Measurements from ENCODE around the gene SLC34A2.

SLC34A2 gene

GRCh38 chr4:25638806-25639205, 16.8 kb upstream of the SLC34A2 start:
- no peaks in the 10 kb centered on the region for H3K9me3 ChIP-seq (ENCODE audit: control extremely low read depth in 1 of 5, control insufficient read depth in 4 of 5, insufficient read depth in 2 of 5, low read depth in 1 of 5, low read length in 4 of 5)
- H3K4me1 ChIP-seq (ENCODE audit: control extremely low read depth in 1 of 4, control insufficient read depth in 4 of 4, insufficient read depth in 4 of 4, low read length in 3 of 4) = no peaks in the 10 kb centered on the region
- ChIA-PET CTCF (no interaction called here), POLR2A (no interaction called here)
- H3K36me3 ChIP-seq (ENCODE audit: control insufficient read depth in 4 of 4, insufficient read depth in 4 of 4, low read length in 3 of 4) = no peaks in the 10 kb centered on the region
- no peak overlapping the region for H3K27ac ChIP-seq (ENCODE audit: insufficient read depth in 1 of 2, low read depth in 1 of 2, low read length in 2 of 2, poor library complexity in 1 of 2, severe bottlenecking in 2 of 2)
- 100% methylated on average over 1 of the region's 4 CpGs for WGBS (ENCODE audit: insufficient coverage)
- H3K4me3 ChIP-seq (ENCODE audit: control insufficient read depth in 1 of 7, extremely low read depth in 1 of 7, insufficient read depth in 4 of 7, low read depth in 2 of 7, low read length in 6 of 7) = no peak overlapping the region
- H3K27me3 ChIP-seq (replicated peaks in 2 of 5; ENCODE audit: control insufficient read depth in 4 of 5, insufficient read depth in 5 of 5, low read length in 4 of 5) = no peaks in the 10 kb centered on the region
- no peak for DNase-seq

DNA sequence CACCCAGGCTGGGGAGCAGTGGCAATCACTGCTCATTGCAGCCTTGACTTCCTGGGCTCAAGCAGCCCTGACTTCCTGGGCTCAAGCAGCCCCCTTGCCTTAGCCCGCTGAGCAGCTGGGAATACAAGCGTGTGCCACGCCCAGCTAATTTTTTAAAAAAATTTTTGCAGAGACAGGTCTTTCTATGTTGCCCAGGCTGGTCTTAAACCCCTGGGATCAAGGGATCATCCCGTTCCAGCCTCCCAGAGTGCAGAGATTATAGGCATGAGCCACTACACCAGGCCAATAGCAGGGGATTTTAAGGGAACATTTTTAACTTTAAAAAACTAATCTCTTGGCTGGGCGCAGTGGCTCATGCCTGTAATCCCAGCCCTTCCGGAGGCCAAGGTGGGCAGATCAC, 5.3 kb upstream of the SLC34A2 start:
- no peaks in the 10 kb centered on the region for H3K9me3 ChIP-seq (ENCODE audit: control extremely low read depth in 1 of 5, control insufficient read depth in 4 of 5, insufficient read depth in 2 of 5, low read depth in 1 of 5, low read length in 4 of 5)
- no peak for DNase-seq
- H3K27ac ChIP-seq (ENCODE audit: insufficient read depth in 1 of 2, low read depth in 1 of 2, low read length in 2 of 2, poor library complexity in 1 of 2, severe bottlenecking in 2 of 2) = no peak overlapping the region
- no peak overlapping the region for H3K4me3 ChIP-seq (ENCODE audit: control insufficient read depth in 1 of 7, extremely low read depth in 1 of 7, insufficient read depth in 4 of 7, low read depth in 2 of 7, low read length in 6 of 7)
- H3K36me3 ChIP-seq (ENCODE audit: control insufficient read depth in 4 of 4, insufficient read depth in 4 of 4, low read length in 3 of 4) = no peaks in the 10 kb centered on the region
- peaks cover 0 to 5% (median 2%) of the 10 kb centered on the region in 4 experiments for H3K4me1 ChIP-seq (ENCODE audit: control extremely low read depth in 1 of 4, control insufficient read depth in 4 of 4, insufficient read depth in 4 of 4, low read length in 3 of 4)
- CTCF ChIA-PET = no interaction called here
- peaks cover 9 to 25% (median 17%) of the 10 kb centered on the region in 5 experiments for H3K27me3 ChIP-seq (replicated peaks in 2 of 5; ENCODE audit: control insufficient read depth in 4 of 5, insufficient read depth in 5 of 5, low read length in 4 of 5)
- POLR2A ChIA-PET = no interaction called here
- WGBS (ENCODE audit: insufficient coverage) = 91% methylated on average over 5 of the region's 6 CpGs

DNA sequence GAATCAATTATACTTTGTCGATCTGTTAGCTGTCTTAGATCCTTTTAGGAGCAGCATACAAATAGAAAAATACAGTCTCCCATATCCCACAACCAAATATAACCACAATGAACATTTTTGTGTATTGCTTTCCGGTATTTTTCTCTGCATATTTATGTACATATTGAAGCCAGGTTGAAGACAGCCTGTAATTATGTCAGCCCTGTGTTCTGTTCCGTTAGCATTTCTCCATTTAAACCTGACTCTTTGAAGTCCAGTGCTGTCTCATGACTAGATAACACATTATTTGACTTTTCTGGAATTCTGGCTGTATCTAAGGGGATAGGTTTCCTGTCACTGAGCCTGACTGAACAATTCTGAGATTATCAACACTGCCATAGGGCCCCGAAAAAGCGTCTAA, 4.0 kb upstream of the SLC34A2 start:
- 93% methylated on average over 3 of the region's 5 CpGs for WGBS (ENCODE audit: insufficient coverage)
- Histone ChIP-seq H3K9me3 (ENCODE audit: control extremely low read depth in 1 of 5, control insufficient read depth in 4 of 5, insufficient read depth in 2 of 5, low read depth in 1 of 5, low read length in 4 of 5) (no peaks in the 10 kb centered on the region), H3K27me3 (replicated peaks in 2 of 5; ENCODE audit: control insufficient read depth in 4 of 5, insufficient read depth in 5 of 5, low read length in 4 of 5) (peaks cover 9 to 38% (median 24%) of the 10 kb centered on the region in 5 experiments), H3K36me3 (ENCODE audit: control insufficient read depth in 4 of 4, insufficient read depth in 4 of 4, low read length in 3 of 4) (no peaks in the 10 kb centered on the region), H3K4me1 (ENCODE audit: control extremely low read depth in 1 of 4, control insufficient read depth in 4 of 4, insufficient read depth in 4 of 4, low read length in 3 of 4) (peaks cover 0 to 13% (median 7%) of the 10 kb centered on the region in 4 experiments), H3K4me3 (ENCODE audit: control insufficient read depth in 1 of 7, extremely low read depth in 1 of 7, insufficient read depth in 4 of 7, low read depth in 2 of 7, low read length in 6 of 7) (no peak overlapping the region), H3K27ac (ENCODE audit: insufficient read depth in 1 of 2, low read depth in 1 of 2, low read length in 2 of 2, poor library complexity in 1 of 2, severe bottlenecking in 2 of 2) (no peak overlapping the region)
- DNase-seq = no peak
- POLR2A ChIA-PET = no interaction called here
- CTCF ChIA-PET = no interaction called here

DNA sequence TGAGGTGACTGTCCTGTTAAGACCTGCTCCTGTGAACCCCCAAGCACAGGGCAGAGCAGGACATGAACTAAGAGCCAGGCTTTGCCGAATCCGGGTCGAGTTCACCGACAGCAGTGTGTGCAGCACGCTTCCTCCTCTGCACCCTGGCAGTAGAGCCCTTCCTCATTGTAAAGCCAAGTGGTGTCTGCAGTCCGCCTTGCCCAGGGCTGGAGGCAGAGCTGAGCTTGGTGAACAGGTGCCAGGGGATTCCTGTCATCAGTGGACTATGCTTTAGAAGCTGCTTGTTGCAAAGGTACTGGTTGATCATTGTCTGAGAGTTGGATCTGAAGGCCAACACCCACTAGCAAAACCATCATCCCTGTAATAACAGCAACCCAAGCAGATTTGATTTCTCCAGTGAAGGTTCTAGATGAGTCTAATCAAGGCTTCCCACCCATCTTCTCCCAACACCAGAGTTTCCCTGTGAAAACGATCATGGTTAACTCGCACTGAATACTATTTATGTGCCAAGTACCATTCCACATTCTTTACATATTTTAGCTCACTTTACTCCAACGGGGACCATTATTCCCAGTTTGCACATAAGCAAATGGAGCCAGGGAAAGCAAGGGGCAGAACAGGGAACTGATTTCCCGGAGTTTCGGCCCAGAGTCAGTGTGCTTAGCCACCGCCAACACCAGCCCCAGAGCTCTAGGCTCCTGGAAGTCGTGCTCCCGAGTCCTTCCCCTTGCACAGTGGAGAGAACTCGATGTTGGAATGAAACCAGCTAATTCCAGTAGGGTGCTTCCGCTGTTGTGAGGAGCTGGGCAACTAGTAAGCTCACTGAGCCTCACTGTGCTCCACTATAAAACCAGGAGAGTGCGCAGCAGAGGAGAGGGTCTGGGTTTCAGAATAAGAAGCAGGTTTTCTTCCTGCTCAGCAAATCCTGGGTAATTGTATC, 1.4 kb upstream of the SLC34A2 start:
- H3K27ac ChIP-seq (ENCODE audit: insufficient read depth in 1 of 2, low read depth in 1 of 2, low read length in 2 of 2, poor library complexity in 1 of 2, severe bottlenecking in 2 of 2) = no peak overlapping the region
- H3K27me3 ChIP-seq (replicated peaks in 2 of 5; ENCODE audit: control insufficient read depth in 4 of 5, insufficient read depth in 5 of 5, low read length in 4 of 5) = peaks cover 9 to 53% (median 31%) of the 10 kb centered on the region in 5 experiments
- 72% methylated on average over 15 of the region's 17 CpGs for WGBS (ENCODE audit: insufficient coverage)
- ChIA-PET POLR2A (no interaction called here), CTCF (interaction anchor here (0.9 kb wide), 1 partner anchor 138 kb away, joined by 3 read pairs; no protein-coding TSS in a partner anchor)
- H3K4me1 ChIP-seq (ENCODE audit: control extremely low read depth in 1 of 4, control insufficient read depth in 4 of 4, insufficient read depth in 4 of 4, low read length in 3 of 4) = peaks cover 0 to 13% (median 7%) of the 10 kb centered on the region in 4 experiments
- H3K4me3 ChIP-seq (ENCODE audit: control insufficient read depth in 1 of 7, extremely low read depth in 1 of 7, insufficient read depth in 4 of 7, low read depth in 2 of 7, low read length in 6 of 7) = no peak overlapping the region
- no peaks in the 10 kb centered on the region for H3K36me3 ChIP-seq (ENCODE audit: control insufficient read depth in 4 of 4, insufficient read depth in 4 of 4, low read length in 3 of 4)
- no peak for DNase-seq
- H3K9me3 ChIP-seq (ENCODE audit: control extremely low read depth in 1 of 5, control insufficient read depth in 4 of 5, insufficient read depth in 2 of 5, low read depth in 1 of 5, low read length in 4 of 5) = no peaks in the 10 kb centered on the region

- Histone ChIP-seq H3K4me3 (ENCODE audit: control insufficient read depth in 1 of 7, extremely low read depth in 1 of 7, insufficient read depth in 4 of 7, low read depth in 2 of 7, low read length in 6 of 7) (peak overlapping the region in 1 of 7 experiments; percentile 29), H3K4me1 (ENCODE audit: control extremely low read depth in 1 of 4, control insufficient read depth in 4 of 4, insufficient read depth in 4 of 4, low read length in 3 of 4) (peaks cover 0 to 13% (median 7%) of the 10 kb centered on the region in 4 experiments), H3K27me3 (replicated peaks in 2 of 5; ENCODE audit: control insufficient read depth in 4 of 5, insufficient read depth in 5 of 5, low read length in 4 of 5) (peaks cover 9 to 53% (median 31%) of the 10 kb centered on the region in 5 experiments), H3K27ac (ENCODE audit: insufficient read depth in 1 of 2, low read depth in 1 of 2, low read length in 2 of 2, poor library complexity in 1 of 2, severe bottlenecking in 2 of 2) (no peak overlapping the region), H3K9me3 (ENCODE audit: control extremely low read depth in 1 of 5, control insufficient read depth in 4 of 5, insufficient read depth in 2 of 5, low read depth in 1 of 5, low read length in 4 of 5) (no peaks in the 10 kb centered on the region), H3K36me3 (ENCODE audit: control insufficient read depth in 4 of 4, insufficient read depth in 4 of 4, low read length in 3 of 4) (no peaks in the 10 kb centered on the region)
- no peak for DNase-seq
- WGBS (ENCODE audit: insufficient coverage) = 57% methylated on average over 5 of the region's 8 CpGs
- ChIA-PET CTCF (no interaction called here), POLR2A (no interaction called here)
Measured at GRCh38 chr4:25656031-25656430, 380 bp downstream of the SLC34A2 start.

GRCh38 chr4:25658357-25658771, 2.7 kb downstream of the SLC34A2 start:
- Histone ChIP-seq H3K4me1 (ENCODE audit: control extremely low read depth in 1 of 4, control insufficient read depth in 4 of 4, insufficient read depth in 4 of 4, low read length in 3 of 4) (peaks cover 0 to 13% (median 7%) of the 10 kb centered on the region in 4 experiments), H3K27ac (ENCODE audit: insufficient read depth in 1 of 2, low read depth in 1 of 2, low read length in 2 of 2, poor library complexity in 1 of 2, severe bottlenecking in 2 of 2) (no peak overlapping the region), H3K36me3 (ENCODE audit: control insufficient read depth in 4 of 4, insufficient read depth in 4 of 4, low read length in 3 of 4) (no peaks in the 10 kb centered on the region), H3K9me3 (ENCODE audit: control extremely low read depth in 1 of 5, control insufficient read depth in 4 of 5, insufficient read depth in 2 of 5, low read depth in 1 of 5, low read length in 4 of 5) (no peaks in the 10 kb centered on the region), H3K27me3 (replicated peaks in 2 of 5; ENCODE audit: control insufficient read depth in 4 of 5, insufficient read depth in 5 of 5, low read length in 4 of 5) (peaks cover 9 to 51% (median 28%) of the 10 kb centered on the region in 5 experiments), H3K4me3 (ENCODE audit: control insufficient read depth in 1 of 7, extremely low read depth in 1 of 7, insufficient read depth in 4 of 7, low read depth in 2 of 7, low read length in 6 of 7) (no peak overlapping the region)
- POLR2A ChIA-PET = no interaction called here
- CTCF ChIA-PET = no interaction called here
- DNase-seq = no peak
- 93% methylated on average over 2 of the region's 3 CpGs for WGBS (ENCODE audit: insufficient coverage)

- Histone ChIP-seq H3K4me3 (ENCODE audit: control insufficient read depth in 1 of 7, extremely low read depth in 1 of 7, insufficient read depth in 4 of 7, low read depth in 2 of 7, low read length in 6 of 7) (no peak overlapping the region), H3K9me3 (ENCODE audit: control extremely low read depth in 1 of 5, control insufficient read depth in 4 of 5, insufficient read depth in 2 of 5, low read depth in 1 of 5, low read length in 4 of 5) (no peaks in the 10 kb centered on the region), H3K36me3 (ENCODE audit: control insufficient read depth in 4 of 4, insufficient read depth in 4 of 4, low read length in 3 of 4) (no peaks in the 10 kb centered on the region), H3K27me3 (replicated peaks in 2 of 5; ENCODE audit: control insufficient read depth in 4 of 5, insufficient read depth in 5 of 5, low read length in 4 of 5) (peaks cover 5 to 48% (median 28%) of the 10 kb centered on the region in 5 experiments), H3K4me1 (ENCODE audit: control extremely low read depth in 1 of 4, control insufficient read depth in 4 of 4, insufficient read depth in 4 of 4, low read length in 3 of 4) (peaks cover 0 to 13% (median 7%) of the 10 kb centered on the region in 4 experiments), H3K27ac (ENCODE audit: insufficient read depth in 1 of 2, low read depth in 1 of 2, low read length in 2 of 2, poor library complexity in 1 of 2, severe bottlenecking in 2 of 2) (no peak overlapping the region)
- CTCF ChIA-PET = no interaction called here
- POLR2A ChIA-PET = no interaction called here
- no peak for DNase-seq
- 80% methylated on average over 1 of the region's 3 CpGs for WGBS (ENCODE audit: insufficient coverage)
Measured at GRCh38 chr4:25658777-25659176, 3.1 kb downstream of the SLC34A2 start.
